Measurements from ENCODE around the gene PLEKHG5. TPM values are rescaled to one million over a fixed set of nuclear protein-coding genes. Genes with fewer than 3 reads are reported as not detected.
A peak's percentile ranks its signal among the peaks of the same experiment; 100 is the strongest.

PLEKHG5 gene
- polyA plus RNA-seq, 1 experiment, result 4.3 TPM

DNA sequence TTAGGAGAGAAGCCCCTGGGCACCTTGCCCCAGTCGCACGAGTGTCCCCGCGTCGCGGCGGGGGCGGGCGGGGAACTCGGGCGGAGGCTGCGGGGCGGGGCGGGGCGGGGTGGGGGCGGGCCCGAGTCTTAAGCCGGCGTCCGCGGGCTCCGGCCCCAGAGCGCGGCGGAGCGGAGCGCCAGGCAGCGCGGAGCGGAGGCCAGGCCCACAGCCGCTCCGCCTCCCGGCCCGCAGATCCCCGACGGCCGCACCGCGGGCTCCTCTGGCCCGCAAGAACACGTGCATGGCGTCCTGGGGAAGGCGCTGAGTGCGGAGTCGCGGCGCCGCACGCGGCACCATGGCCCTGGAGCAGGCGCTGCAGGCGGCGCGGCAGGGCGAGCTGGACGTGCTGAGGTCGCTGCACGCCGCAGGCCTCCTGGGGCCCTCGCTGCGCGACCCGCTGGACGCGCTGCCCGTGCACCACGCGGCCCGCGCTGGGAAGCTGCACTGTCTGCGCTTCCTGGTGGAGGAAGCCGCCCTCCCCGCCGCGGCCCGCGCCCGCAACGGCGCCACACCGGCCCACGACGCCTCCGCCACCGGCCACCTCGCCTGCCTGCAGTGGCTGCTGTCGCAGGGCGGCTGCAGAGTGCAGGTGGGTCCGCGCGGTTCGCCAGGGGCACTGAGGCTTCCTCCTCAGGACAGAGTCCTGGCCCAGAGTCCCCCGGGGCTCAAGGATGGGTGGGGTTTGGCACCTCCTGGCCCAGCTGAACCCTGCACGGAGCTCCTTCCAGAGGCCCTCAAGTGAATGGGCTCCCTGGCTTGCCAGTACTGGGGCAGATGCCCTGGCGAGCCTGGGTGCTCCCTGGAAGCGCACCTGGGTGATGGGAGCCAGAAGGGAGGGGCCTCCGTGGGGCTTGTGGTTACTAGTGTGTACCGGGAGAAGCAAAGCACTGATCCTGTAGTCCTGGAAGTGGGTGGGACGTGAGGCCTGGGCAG, 66.6 kb downstream of the PLEKHG5 start, which contains the start of gene ESPN:
Gene ESPN, plus strand, starts transcription at position 158 of the 975 bp plus-strand sequence. Its CDS starts 180 bp downstream, at position 338.
- no peak for DNase-seq (ENCODE audit: low read depth)
- TF ChIP-seq, protein P1, sequence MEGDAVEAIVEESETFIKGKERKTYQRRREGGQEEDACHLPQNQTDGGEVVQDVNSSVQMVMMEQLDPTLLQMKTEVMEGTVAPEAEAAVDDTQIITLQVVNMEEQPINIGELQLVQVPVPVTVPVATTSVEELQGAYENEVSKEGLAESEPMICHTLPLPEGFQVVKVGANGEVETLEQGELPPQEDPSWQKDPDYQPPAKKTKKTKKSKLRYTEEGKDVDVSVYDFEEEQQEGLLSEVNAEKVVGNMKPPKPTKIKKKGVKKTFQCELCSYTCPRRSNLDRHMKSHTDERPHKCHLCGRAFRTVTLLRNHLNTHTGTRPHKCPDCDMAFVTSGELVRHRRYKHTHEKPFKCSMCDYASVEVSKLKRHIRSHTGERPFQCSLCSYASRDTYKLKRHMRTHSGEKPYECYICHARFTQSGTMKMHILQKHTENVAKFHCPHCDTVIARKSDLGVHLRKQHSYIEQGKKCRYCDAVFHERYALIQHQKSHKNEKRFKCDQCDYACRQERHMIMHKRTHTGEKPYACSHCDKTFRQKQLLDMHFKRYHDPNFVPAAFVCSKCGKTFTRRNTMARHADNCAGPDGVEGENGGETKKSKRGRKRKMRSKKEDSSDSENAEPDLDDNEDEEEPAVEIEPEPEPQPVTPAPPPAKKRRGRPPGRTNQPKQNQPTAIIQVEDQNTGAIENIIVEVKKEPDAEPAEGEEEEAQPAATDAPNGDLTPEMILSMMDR (IDR thresholded peaks at IDR 0.05; ENCODE audit: insufficient read depth, low read depth, low read length), result no peak
- Histone ChIP-seq H3K4me3 (ENCODE audit: low read depth, low read length) (no peak within 1 kb of the TSS), H3K36me3 (ENCODE audit: control insufficient read depth, insufficient read depth, low read length) (no peaks in the 10 kb centered on the region), H3K27me3 (ENCODE audit: control insufficient read depth, insufficient read depth, low read length) (peaks cover 50% of the 10 kb centered on the region)
- ChIA-PET POLR2A (no interaction called here), CTCF (interaction anchor here (1.1 to 3.0 kb wide), 3 partner anchors 11 to 82 kb away, joined by 3 to 21 read pairs (median 4); no protein-coding TSS in a partner anchor)

DNA sequence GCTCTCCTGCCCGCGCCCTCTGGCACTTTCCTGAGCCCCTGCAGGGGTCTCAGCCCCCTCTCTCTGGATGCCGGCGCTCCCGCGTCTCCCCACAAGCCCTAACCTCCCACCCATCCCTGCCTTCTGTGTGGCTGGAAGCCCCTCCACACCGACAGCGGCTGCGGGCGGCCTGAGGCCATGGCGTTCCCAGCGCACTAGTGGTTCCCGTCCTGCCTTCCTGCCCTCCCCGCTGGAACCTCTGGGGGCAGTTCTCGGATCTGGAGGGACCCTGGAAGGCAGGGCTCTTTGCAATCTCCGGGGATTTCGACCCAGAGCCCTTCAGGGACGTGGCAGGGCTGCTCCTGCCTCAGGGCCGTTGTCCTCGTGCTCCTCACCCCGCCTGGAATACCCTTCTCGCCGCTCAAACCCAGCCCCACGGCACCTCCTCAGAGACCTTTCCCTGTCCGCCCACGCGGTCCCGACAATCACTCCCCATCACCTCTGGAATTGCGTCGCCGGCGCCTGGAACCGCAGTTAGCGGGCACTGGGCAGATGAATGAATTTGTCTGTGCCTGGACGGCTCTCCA, 67.4 kb downstream of the PLEKHG5 start:
- Histone ChIP-seq H3K27me3 (ENCODE audit: control insufficient read depth, insufficient read depth, low read length) (peaks cover 49% of the 10 kb centered on the region), H3K4me3 (ENCODE audit: low read depth, low read length) (no peak overlapping the region), H3K36me3 (ENCODE audit: control insufficient read depth, insufficient read depth, low read length) (no peaks in the 10 kb centered on the region)
- CTCF ChIA-PET, result interaction anchor here (1.1 to 3.1 kb wide), 12 partner anchors 8 to 71 kb away, joined by 3 to 25 read pairs (median 4); no protein-coding TSS in a partner anchor
- TF ChIP-seq, protein P1 (IDR thresholded peaks at IDR 0.05; ENCODE audit: insufficient read depth, low read depth, low read length), result no peak
- POLR2A ChIA-PET, result no interaction called here
- no peak for DNase-seq (ENCODE audit: low read depth)

DNA sequence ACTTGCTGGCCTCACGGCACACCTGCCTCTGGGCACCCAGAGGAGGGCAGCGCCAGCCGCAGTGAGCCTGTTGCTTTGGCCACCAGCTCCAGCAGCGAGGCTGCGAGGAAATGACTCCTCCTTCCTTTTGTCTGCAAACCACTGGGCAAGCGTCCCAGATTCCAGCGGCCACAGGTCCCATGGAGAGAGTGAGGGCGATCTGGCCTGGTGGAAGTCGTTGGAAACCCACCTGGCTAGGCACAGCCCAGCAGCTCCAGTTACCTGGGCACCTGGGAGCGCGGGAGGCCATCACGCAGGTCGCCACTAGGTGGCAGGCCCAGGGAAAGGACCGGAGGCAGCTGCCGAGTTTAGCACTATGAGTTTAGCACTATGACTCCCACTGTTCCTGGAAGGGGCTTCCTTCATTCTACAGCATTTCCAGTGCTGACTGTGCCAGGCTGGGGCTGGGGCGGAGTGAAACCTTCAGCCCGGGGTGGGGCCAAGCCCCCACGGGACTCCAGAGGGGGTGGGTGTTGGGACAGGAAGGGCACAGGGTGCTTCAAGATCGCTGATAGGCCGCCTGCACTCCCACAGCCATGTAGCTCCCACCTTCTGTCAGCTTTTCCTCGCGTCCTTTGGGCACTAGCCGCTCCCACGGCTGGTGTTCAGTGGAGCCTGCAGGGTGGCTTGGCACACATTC, 68.0 kb downstream of the PLEKHG5 start:
- ChIA-PET POLR2A (no interaction called here), CTCF (interaction anchor here (1.1 to 3.1 kb wide), 14 partner anchors 9 to 177 kb away, joined by 3 to 25 read pairs (median 4); no protein-coding TSS in a partner anchor)
- Histone ChIP-seq H3K4me3 (ENCODE audit: low read depth, low read length) (no peak overlapping the region), H3K36me3 (ENCODE audit: control insufficient read depth, insufficient read depth, low read length) (no peaks in the 10 kb centered on the region), H3K27me3 (ENCODE audit: control insufficient read depth, insufficient read depth, low read length) (peaks cover 53% of the 10 kb centered on the region)
- no peak for DNase-seq (ENCODE audit: low read depth)
- TF ChIP-seq, protein P1 (IDR thresholded peaks at IDR 0.05; ENCODE audit: insufficient read depth, low read depth, low read length), result peak; percentile 63

DNA sequence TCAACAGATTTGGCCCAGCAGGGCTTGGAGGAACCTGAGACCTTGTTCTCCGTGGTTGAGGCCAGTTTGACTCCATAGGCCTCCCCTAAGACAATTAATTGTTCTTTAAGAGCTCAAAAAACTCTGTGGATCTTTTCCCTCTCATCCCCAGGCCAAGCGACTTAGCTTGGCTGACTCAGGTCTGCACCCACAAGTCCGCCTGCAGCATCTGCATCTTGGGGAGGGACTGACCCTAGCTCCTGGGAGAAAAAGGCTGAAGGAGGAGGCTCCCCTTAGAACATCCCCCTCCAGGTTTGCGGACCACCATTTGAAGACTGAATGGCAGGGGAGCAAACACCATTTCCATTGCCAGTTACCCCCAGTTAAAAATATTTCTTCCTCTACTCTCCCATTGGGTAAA, 70.2 kb downstream of the PLEKHG5 start:
- H3K4me3 ChIP-seq (ENCODE audit: low read depth, low read length), result no peak overlapping the region
- H3K36me3 ChIP-seq (ENCODE audit: control insufficient read depth, insufficient read depth, low read length), result no peaks in the 10 kb centered on the region
- ChIA-PET POLR2A (no interaction called here), CTCF (interaction anchor here (0.9 to 3.1 kb wide), 4 partner anchors 8 to 18 kb away, joined by 3 to 25 read pairs (median 4); no protein-coding TSS in a partner anchor)
- no peak for DNase-seq (ENCODE audit: low read depth)
- TF ChIP-seq, protein P1 (IDR thresholded peaks at IDR 0.05; ENCODE audit: insufficient read depth, low read depth, low read length), result no peak
- H3K27me3 ChIP-seq (ENCODE audit: control insufficient read depth, insufficient read depth, low read length), result peaks cover 67% of the 10 kb centered on the region
